Measurements from ENCODE around the gene BRPF1. TPM values are rescaled to one million over a fixed set of nuclear protein-coding genes. Genes with fewer than 3 reads are reported as not detected.
A peak's percentile ranks its signal among the peaks of the same experiment; 100 is the strongest.

BRPF1 gene
- total and polyA plus RNA-seq, 2 donors (not counting 1 experiment from before 2014, with no cell fraction given) = 24.4 to 36.5 TPM

- H3K27ac Mint-ChIP-seq = no peak overlapping the region
- TF ChIP-seq, protein P1, sequence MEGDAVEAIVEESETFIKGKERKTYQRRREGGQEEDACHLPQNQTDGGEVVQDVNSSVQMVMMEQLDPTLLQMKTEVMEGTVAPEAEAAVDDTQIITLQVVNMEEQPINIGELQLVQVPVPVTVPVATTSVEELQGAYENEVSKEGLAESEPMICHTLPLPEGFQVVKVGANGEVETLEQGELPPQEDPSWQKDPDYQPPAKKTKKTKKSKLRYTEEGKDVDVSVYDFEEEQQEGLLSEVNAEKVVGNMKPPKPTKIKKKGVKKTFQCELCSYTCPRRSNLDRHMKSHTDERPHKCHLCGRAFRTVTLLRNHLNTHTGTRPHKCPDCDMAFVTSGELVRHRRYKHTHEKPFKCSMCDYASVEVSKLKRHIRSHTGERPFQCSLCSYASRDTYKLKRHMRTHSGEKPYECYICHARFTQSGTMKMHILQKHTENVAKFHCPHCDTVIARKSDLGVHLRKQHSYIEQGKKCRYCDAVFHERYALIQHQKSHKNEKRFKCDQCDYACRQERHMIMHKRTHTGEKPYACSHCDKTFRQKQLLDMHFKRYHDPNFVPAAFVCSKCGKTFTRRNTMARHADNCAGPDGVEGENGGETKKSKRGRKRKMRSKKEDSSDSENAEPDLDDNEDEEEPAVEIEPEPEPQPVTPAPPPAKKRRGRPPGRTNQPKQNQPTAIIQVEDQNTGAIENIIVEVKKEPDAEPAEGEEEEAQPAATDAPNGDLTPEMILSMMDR (IDR thresholded peaks at IDR 0.05) = no peak
- no peak for TF ChIP-seq EZH2 (IDR thresholded peaks at IDR 0.05; ENCODE audit: borderline replicate concordance, insufficient read depth, low read depth, low read length, poor library complexity, severe bottlenecking)
- H3K36me3 ChIP-seq (replicated peaks in 1 of 2; ENCODE audit: control extremely low read depth in 1 of 2, control insufficient read depth in 1 of 2, extremely low read depth in 1 of 2, insufficient read depth in 2 of 2, low read length in 1 of 2) = peaks cover 3 to 42% of the 10 kb centered on the region in 2 experiments
- H3K9me3 ChIP-seq (ENCODE audit: control extremely low read depth in 1 of 3, control insufficient read depth in 2 of 3, insufficient read depth in 1 of 3, low read length in 2 of 3) = peaks cover 0 to 3% (median 0%) of the 10 kb centered on the region in 3 donors
- H3K27me3 Mint-ChIP-seq = no peaks in the 10 kb centered on the region
- H4K20me1 ChIP-seq (ENCODE audit: control insufficient read depth, insufficient read depth, low read length, poor library complexity, severe bottlenecking) = peaks cover 6% of the 10 kb centered on the region
- H3K79me2 ChIP-seq (ENCODE audit: control insufficient read depth, insufficient read depth, low read length) = peaks cover 7% of the 10 kb centered on the region
- DNase-seq = no peak
- H3K27ac ChIP-seq (ENCODE audit: low read length in 2 of 2) = no peak overlapping the region
- intact Hi-C loops (cut with micrococcal nuclease) = no loop called here
- H3K4me2 ChIP-seq (replicated peaks; ENCODE audit: low read depth, low read length, poor library complexity, severe bottlenecking) = no peak overlapping the region
- POLR2A ChIA-PET = no interaction called here
- no peak for ATAC-seq (ENCODE audit: low read depth)
- H3K4me1 Mint-ChIP-seq = no peaks in the 10 kb centered on the region
- H3K9ac ChIP-seq (ENCODE audit: low read length) = no peak overlapping the region
- H3K9me3 Mint-ChIP-seq (ENCODE audit: insufficient read depth) = no peaks in the 10 kb centered on the region
- CTCF ChIA-PET = interaction anchor here (0.6 kb wide), 1 partner anchor 16 kb away, joined by 4 read pairs; no protein-coding TSS in a partner anchor
- H3K4me1 ChIP-seq (ENCODE audit: control insufficient read depth in 2 of 2, insufficient read depth in 2 of 2, low read length in 2 of 2) = no peaks in the 10 kb centered on the region
- H2AFZ ChIP-seq (ENCODE audit: insufficient read depth, low read depth, low read length, poor library complexity, severe bottlenecking) = no peak overlapping the region
- 95% methylated on average over 6 of the region's 10 CpGs for whole genome bisulfite sequencing (ENCODE audit: insufficient coverage)
- no peak overlapping the region for H3K4me3 ChIP-seq (ENCODE audit: control extremely low read depth in 1 of 5, extremely low read depth in 1 of 5, insufficient read depth in 1 of 5, low read depth in 2 of 5, low read length in 4 of 5)
- H3K27me3 ChIP-seq (replicated peaks in 1 of 4; ENCODE audit: control extremely low read depth in 1 of 4, control insufficient read depth in 3 of 4, insufficient read depth in 4 of 4, low read length in 3 of 4) = no peaks in the 10 kb centered on the region
- H3K4me3 Mint-ChIP-seq = no peak overlapping the region
Measured at GRCh38 chr3:9760779-9761505, 29.4 kb downstream of the BRPF1 start.

GRCh38 chr3:9761919-9762318 lies 30.4 kb downstream of the BRPF1 start:
- H3K4me2 ChIP-seq (replicated peaks; ENCODE audit: low read depth, low read length, poor library complexity, severe bottlenecking) = no peak overlapping the region
- H3K79me2 ChIP-seq (ENCODE audit: control insufficient read depth, insufficient read depth, low read length) = peaks cover 3% of the 10 kb centered on the region
- Mint-ChIP-seq H3K4me3 (no peak overlapping the region), H3K27me3 (no peaks in the 10 kb centered on the region), H3K9me3 (ENCODE audit: insufficient read depth) (no peaks in the 10 kb centered on the region), H3K27ac (peak overlapping the region; percentile 10), H3K4me1 (no peaks in the 10 kb centered on the region)
- 100% methylated on average over 5 of the region's 5 CpGs for WGBS (ENCODE audit: insufficient coverage)
- DNase-seq = no peak
- CTCF ChIA-PET = no interaction called here
- H4K20me1 ChIP-seq (ENCODE audit: control insufficient read depth, insufficient read depth, low read length, poor library complexity, severe bottlenecking) = peaks cover 4% of the 10 kb centered on the region
- H3K36me3 ChIP-seq (replicated peaks in 1 of 2; ENCODE audit: control extremely low read depth in 1 of 2, control insufficient read depth in 1 of 2, extremely low read depth in 1 of 2, insufficient read depth in 2 of 2, low read length in 1 of 2) = peaks cover 5 to 32% of the 10 kb centered on the region in 2 experiments
- H3K27me3 ChIP-seq (replicated peaks in 1 of 4; ENCODE audit: control extremely low read depth in 1 of 4, control insufficient read depth in 3 of 4, insufficient read depth in 4 of 4, low read length in 3 of 4) = no peaks in the 10 kb centered on the region
- intact Hi-C loops (cut with micrococcal nuclease) = no loop called here
- peaks cover 0 to 3% (median 0%) of the 10 kb centered on the region in 3 donors for H3K9me3 ChIP-seq (ENCODE audit: control extremely low read depth in 1 of 3, control insufficient read depth in 2 of 3, insufficient read depth in 1 of 3, low read length in 2 of 3)
- H3K4me3 ChIP-seq (ENCODE audit: control extremely low read depth in 1 of 5, extremely low read depth in 1 of 5, insufficient read depth in 1 of 5, low read depth in 2 of 5, low read length in 4 of 5) = no peak overlapping the region
- H3K4me1 ChIP-seq (ENCODE audit: control insufficient read depth in 2 of 2, insufficient read depth in 2 of 2, low read length in 2 of 2) = no peaks in the 10 kb centered on the region
- no peak for ATAC-seq (ENCODE audit: low read depth)
- TF ChIP-seq EZH2 (IDR thresholded peaks at IDR 0.05; ENCODE audit: borderline replicate concordance, insufficient read depth, low read depth, low read length, poor library complexity, severe bottlenecking) = no peak
- TF ChIP-seq, protein P1 (IDR thresholded peaks at IDR 0.05) = no peak
- H3K9ac ChIP-seq (ENCODE audit: low read length) = no peak overlapping the region
- H2AFZ ChIP-seq (ENCODE audit: insufficient read depth, low read depth, low read length, poor library complexity, severe bottlenecking) = no peak overlapping the region
- no peak overlapping the region for H3K27ac ChIP-seq (ENCODE audit: low read length in 2 of 2)
- POLR2A ChIA-PET = interaction anchor here (0.7 kb wide), 1 partner anchor 28 kb away, joined by 3 read pairs; no protein-coding TSS in a partner anchor
